ENCODE measurements around the gene AXIN1.

The AXIN1 gene

GRCh38 chr16:273547-274421 lies 78.7 kb downstream of the AXIN1 start:
- Histone ChIP-seq H3K9ac (ENCODE audit: low read length) (no peak overlapping the region), H3K4me2 (ENCODE audit: low read depth, low read length) (peak overlapping the region; percentile 41; the same call in 1 of the 2 replicates), H3F3A (ENCODE audit: insufficient read depth, low read length) (no peaks in the 10 kb centered on the region), H3K4me1 (ENCODE audit: low read length) (no peaks in the 10 kb centered on the region), H3K36me3 (replicated peaks; ENCODE audit: insufficient read depth, low read length) (no peaks in the 10 kb centered on the region), H3K9me3 (replicated peaks; ENCODE audit: insufficient read depth, low read length) (no peaks in the 10 kb centered on the region), H3K79me2 (ENCODE audit: low read length) (no peaks in the 10 kb centered on the region), H3K4me3 (ENCODE audit: low read length) (peak overlapping the region; percentile 9; the same call in 1 of the 2 replicates), H2AFZ (ENCODE audit: low read length) (peak overlapping the region; percentile 2; the same call in 1 of the 2 replicates), H4K20me1 (ENCODE audit: insufficient read depth, low read length) (no peaks in the 10 kb centered on the region), H3K27ac (ENCODE audit: low read length) (no peak overlapping the region), H3K9me2 (replicated peaks; ENCODE audit: insufficient read depth, low read length) (no peaks in the 10 kb centered on the region), H3K27me3 (replicated peaks; ENCODE audit: insufficient read depth, low read length) (peaks cover 54% of the 10 kb centered on the region)
- TF ChIP-seq EZH2 (optimal IDR thresholded peaks at IDR 0.05; ENCODE audit: low read depth, low read length) (no peak), EZH2phosphoT487 (IDR thresholded peaks at IDR 0.05; ENCODE audit: low read length) (no peak)
- TF ChIP-seq, protein P1, sequence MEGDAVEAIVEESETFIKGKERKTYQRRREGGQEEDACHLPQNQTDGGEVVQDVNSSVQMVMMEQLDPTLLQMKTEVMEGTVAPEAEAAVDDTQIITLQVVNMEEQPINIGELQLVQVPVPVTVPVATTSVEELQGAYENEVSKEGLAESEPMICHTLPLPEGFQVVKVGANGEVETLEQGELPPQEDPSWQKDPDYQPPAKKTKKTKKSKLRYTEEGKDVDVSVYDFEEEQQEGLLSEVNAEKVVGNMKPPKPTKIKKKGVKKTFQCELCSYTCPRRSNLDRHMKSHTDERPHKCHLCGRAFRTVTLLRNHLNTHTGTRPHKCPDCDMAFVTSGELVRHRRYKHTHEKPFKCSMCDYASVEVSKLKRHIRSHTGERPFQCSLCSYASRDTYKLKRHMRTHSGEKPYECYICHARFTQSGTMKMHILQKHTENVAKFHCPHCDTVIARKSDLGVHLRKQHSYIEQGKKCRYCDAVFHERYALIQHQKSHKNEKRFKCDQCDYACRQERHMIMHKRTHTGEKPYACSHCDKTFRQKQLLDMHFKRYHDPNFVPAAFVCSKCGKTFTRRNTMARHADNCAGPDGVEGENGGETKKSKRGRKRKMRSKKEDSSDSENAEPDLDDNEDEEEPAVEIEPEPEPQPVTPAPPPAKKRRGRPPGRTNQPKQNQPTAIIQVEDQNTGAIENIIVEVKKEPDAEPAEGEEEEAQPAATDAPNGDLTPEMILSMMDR (IDR thresholded peaks at IDR 0.05; ENCODE audit: low read length), result no peak
- peak; percentile 15 for DNase-seq

- Histone ChIP-seq H3K36me3 (replicated peaks; ENCODE audit: insufficient read depth, low read length) (no peaks in the 10 kb centered on the region), H3F3A (ENCODE audit: insufficient read depth, low read length) (no peaks in the 10 kb centered on the region), H3K4me2 (ENCODE audit: low read depth, low read length) (peak overlapping the region; percentile 41; the same call in 1 of the 2 replicates), H3K79me2 (ENCODE audit: low read length) (no peaks in the 10 kb centered on the region), H3K9me2 (replicated peaks; ENCODE audit: insufficient read depth, low read length) (no peaks in the 10 kb centered on the region), H4K20me1 (ENCODE audit: insufficient read depth, low read length) (no peaks in the 10 kb centered on the region), H3K27ac (ENCODE audit: low read length) (no peak overlapping the region), H3K9me3 (replicated peaks; ENCODE audit: insufficient read depth, low read length) (no peaks in the 10 kb centered on the region), H3K9ac (ENCODE audit: low read length) (no peak overlapping the region), H3K4me1 (ENCODE audit: low read length) (no peaks in the 10 kb centered on the region), H2AFZ (ENCODE audit: low read length) (peak overlapping the region; percentile 2; the same call in 1 of the 2 replicates), H3K4me3 (ENCODE audit: low read length) (peak overlapping the region; percentile 9; the same call in 1 of the 2 replicates), H3K27me3 (replicated peaks; ENCODE audit: insufficient read depth, low read length) (peaks cover 52% of the 10 kb centered on the region)
- TF ChIP-seq, protein P1 (IDR thresholded peaks at IDR 0.05; ENCODE audit: low read length), result no peak
- TF ChIP-seq EZH2 (optimal IDR thresholded peaks at IDR 0.05; ENCODE audit: low read depth, low read length), result no peak
- TF ChIP-seq EZH2phosphoT487 (IDR thresholded peaks at IDR 0.05; ENCODE audit: low read length), result no peak
- DNase-seq, result no peak
Measured at GRCh38 chr16:272633-273546, 79.6 kb downstream of the AXIN1 start.

GRCh38 chr16:270381-271255 lies 81.9 kb downstream of the AXIN1 start:
- no peaks in the 10 kb centered on the region for H3F3A ChIP-seq (ENCODE audit: insufficient read depth, low read length)
- no peak for TF ChIP-seq EZH2 (optimal IDR thresholded peaks at IDR 0.05; ENCODE audit: low read depth, low read length)
- no peak for TF ChIP-seq EZH2phosphoT487 (IDR thresholded peaks at IDR 0.05; ENCODE audit: low read length)
- TF ChIP-seq, protein P1 (IDR thresholded peaks at IDR 0.05; ENCODE audit: low read length), result no peak
- no peaks in the 10 kb centered on the region for H3K4me1 ChIP-seq (ENCODE audit: low read length)
- no peak overlapping the region for H3K27ac ChIP-seq (ENCODE audit: low read length)
- no peaks in the 10 kb centered on the region for H4K20me1 ChIP-seq (ENCODE audit: insufficient read depth, low read length)
- H3K27me3 ChIP-seq (replicated peaks; ENCODE audit: insufficient read depth, low read length), result peaks cover 52% of the 10 kb centered on the region
- no peaks in the 10 kb centered on the region for H3K9me2 ChIP-seq (replicated peaks; ENCODE audit: insufficient read depth, low read length)
- no peak overlapping the region for H3K4me2 ChIP-seq (ENCODE audit: low read depth, low read length)
- H3K79me2 ChIP-seq (ENCODE audit: low read length), result no peaks in the 10 kb centered on the region
- no peaks in the 10 kb centered on the region for H3K36me3 ChIP-seq (replicated peaks; ENCODE audit: insufficient read depth, low read length)
- H3K9ac ChIP-seq (ENCODE audit: low read length), result no peak overlapping the region
- H3K4me3 ChIP-seq (ENCODE audit: low read length), result no peak overlapping the region
- H3K9me3 ChIP-seq (replicated peaks; ENCODE audit: insufficient read depth, low read length), result no peaks in the 10 kb centered on the region
- DNase-seq, result no peak
- H2AFZ ChIP-seq (ENCODE audit: low read length), result no peak overlapping the region
